CD4-positive, alpha-beta T cell treated with Interleukin-17A for 1 hour (primary cell): ENCODE measurements around the gene C20orf141.

Experiments used
- DNase-seq: peaks from one replicate; pipeline ENCODE4 v3.0.0-alpha.2; 2020

Gene C20orf141

DNA sequence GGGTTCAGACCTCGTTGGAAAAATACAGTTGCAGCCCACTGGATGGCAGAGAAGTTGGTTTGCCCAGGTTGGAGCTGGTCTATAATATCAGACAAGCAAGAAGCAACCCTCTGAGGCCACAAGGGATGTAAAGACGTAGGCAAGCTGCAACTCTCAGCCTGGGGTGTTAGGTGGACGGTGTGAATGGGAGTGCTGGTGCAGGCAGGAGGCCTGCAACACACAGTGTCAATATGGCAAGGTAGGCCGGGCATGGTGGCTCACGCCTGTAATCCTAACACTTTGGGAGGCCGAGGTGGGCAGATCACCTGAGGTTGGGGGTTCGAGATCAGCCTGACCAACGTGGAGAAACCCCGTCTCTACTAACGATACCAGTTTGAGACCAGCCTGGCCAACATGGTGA, 36.3 kb downstream of the C20orf141 start:
- no peak for DNase-seq

DNA sequence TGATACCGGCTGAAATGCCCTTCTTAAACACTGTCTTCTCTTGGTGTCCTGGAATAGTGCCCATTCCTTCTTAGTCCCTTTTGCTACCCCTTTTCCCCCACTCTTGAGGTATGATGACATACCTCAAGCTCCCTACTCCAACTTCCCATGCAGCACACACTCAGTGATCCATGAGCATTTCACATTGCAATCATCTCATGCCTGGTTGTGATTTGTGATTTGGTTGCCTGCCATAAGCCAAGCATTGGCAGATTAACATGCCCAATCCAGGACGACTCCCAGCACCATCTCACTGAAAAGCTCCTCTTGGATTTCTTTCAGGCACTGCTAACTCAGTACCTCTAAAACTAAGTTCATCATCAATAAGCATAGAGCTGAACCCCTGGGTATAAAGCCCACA, 43.8 kb downstream of the C20orf141 start:
- DNase-seq = no peak

DNA sequence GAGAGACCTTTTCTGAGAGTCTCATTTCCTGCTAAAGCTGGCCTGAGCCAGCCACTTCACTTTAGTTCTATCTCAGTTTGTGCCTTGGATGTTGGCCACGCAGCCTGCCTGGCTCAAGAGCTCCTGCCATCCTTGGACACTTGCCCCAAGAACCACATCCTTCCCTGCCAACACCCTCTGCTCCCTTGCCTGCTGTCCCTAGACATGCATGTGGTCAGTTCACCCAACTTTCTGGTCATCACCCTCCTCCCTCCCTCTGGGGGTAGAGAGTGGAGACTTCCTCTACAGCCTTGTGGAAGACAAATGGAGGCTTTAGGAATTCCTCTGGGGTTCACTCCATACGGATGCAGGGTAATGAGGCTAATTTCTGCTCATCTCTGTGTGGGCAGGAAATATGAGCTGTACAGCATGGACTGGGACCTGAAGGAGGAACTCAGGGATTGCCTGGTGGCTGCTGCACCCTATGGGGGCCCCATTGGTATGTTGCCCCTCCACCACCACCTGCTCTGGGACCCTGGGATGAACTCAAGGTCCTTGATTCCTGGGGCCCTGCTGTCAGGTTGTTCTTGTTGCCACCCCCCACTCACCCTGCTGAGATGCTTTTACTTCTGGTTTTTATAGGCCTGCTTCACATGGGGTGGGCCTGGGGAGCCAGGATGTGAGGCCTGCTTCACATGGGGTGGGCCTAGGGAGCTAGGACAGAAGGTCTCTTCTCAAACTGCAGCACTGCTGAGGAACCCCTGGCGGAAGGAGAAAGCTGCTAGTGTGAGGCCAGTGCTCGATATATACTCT, 44.7 kb downstream of the C20orf141 start:
- DNase-seq = no peak

DNA sequence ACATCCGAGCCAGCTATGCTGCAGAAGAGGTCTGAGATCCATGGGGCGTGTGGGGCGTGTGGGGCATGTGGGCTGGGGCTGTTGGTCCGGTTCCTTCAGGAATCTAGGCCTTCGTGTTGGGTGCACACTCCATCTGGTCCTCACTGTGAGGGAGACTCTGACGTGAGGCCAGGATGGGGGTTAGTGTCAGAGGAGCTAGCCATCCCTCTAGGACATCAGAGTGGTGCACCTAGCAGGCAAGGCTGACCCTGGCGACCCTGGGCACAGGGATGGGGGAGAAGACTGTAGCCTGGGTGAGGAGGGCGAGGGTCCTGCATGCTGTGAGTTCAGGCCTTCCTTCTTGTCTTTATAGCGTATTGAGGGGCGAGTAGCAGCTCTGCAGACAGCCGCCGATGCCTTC, 49.8 kb downstream of the C20orf141 start:
- no peak for DNase-seq

DNA sequence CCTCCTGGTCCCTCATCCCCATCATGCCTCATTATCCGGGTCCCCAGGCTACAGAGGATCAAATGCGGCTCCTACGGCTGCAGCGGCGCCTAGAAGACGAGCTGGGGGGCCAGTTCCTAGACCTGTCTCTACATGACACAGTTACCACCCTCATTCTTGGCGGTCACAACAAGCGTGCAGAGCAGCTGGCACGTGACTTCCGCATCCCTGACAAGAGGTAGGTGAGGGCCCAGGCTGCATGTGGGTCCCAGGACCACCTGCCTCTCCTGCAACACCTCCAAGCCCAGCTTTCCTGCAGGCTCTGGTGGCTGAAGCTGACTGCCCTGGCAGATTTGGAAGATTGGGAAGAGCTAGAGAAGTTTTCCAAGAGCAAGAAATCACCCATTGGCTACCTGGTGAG, 50.3 kb downstream of the C20orf141 start:
- DNase-seq = no peak
